Cardiac fibroblast (primary cell): ENCODE results near the gene BICD2.

Experiments
- DNase-seq, 2 donors: peaks; one replicate each; pipeline versions ENCODE4 v3.0.0 to v3.0.0-alpha.2; 2010; ENCODE audit warnings: low read depth in 2 of 2
- H3K4me3 ChIP-seq, 2 donors: replicated peaks in 1 of 2; 1 replicate in 1 of 2; 2 replicates in 1 of 2; pipeline ENCODE4 v1.5.1; 2011; ENCODE audit warnings: low read depth in 2 of 2, low read length in 2 of 2, mild to moderate bottlenecking in 2 of 2, moderate library complexity in 1 of 2
- CTCF ChIP-seq: IDR thresholded peaks from one replicate; pipeline ENCODE4 v1.5.1; 2011; ENCODE audit warnings: low read depth, mild to moderate bottlenecking, low read length, inconsistent platforms

Gene BICD2

GRCh38 chr9:92668746-92669526, 95.7 kb downstream of the BICD2 start:
- DNase-seq: peak; percentile 65 to 68
- no peak for TF ChIP-seq CTCF
- peak overlapping the region; percentile 93 to 95 for H3K4me3 ChIP-seq

- no peak overlapping the region for H3K4me3 ChIP-seq
- DNase-seq: no peak
- no peak for TF ChIP-seq CTCF
Measured at GRCh38 chr9:92666912-92667532, 97.6 kb downstream of the BICD2 start.

GRCh38 chr9:92666236-92666635, 98.4 kb downstream of the BICD2 start:
- TF ChIP-seq CTCF: no peak
- no peak for DNase-seq

GRCh38 chr9:92665836-92666235, 98.8 kb downstream of the BICD2 start:
- H3K4me3 ChIP-seq: no peak overlapping the region
- DNase-seq: no peak
- TF ChIP-seq CTCF: no peak

More at GRCh38 chr9:92666236-92666635, 98.4 kb downstream of the BICD2 start:
- H3K4me3 ChIP-seq: no peak overlapping the region

GRCh38 chr9:92664394-92665152, 100.1 kb downstream of the BICD2 start:
- TF ChIP-seq CTCF: no peak
- no peak overlapping the region for H3K4me3 ChIP-seq
- no peak for DNase-seq

- no peak for TF ChIP-seq CTCF
- no peak for DNase-seq
- no peak overlapping the region for H3K4me3 ChIP-seq
Measured at GRCh38 chr9:92663951-92664350, 100.7 kb downstream of the BICD2 start.
